A673 (cell line): ENCODE results near the gene UBE4B. TPM values are rescaled to one million over a fixed set of nuclear protein-coding genes. Genes with fewer than 3 reads are reported as not detected.

ENCODE experiments used
- BruUV-seq: library from RNA; stranded (reverse); fragments of 400-500 nt; replicated peaks from 2 replicates; lab custom pipeline; 2021; lab: Mats Ljungman, UMichigan
- CTCF ChIA-PET: fragments of 300-600 bp; sonication (Branson Sonifier 250); formaldehyde crosslinking; loops from one replicate; lab custom pipeline; 2022; ENCODE audit warnings: antibody characterized with exemption; lab: Charles Lee
- POLR2A ChIA-PET: fragments of 300-600 bp; sonication (Branson Sonifier 250); formaldehyde crosslinking; loops from one replicate; lab custom pipeline; 2022; ENCODE audit warnings: antibody characterized with exemption; ENCODE audit not compliant: low non-redundant PET; lab: Charles Lee
- DNase-seq: peaks from one replicate; pipeline ENCODE4 v3.0.0-alpha.2; 2015; ENCODE audit warnings: low spot score
- H3K27ac ChIP-seq: fragments of 200-600 bp; sonication (generic); 2 replicates; pipeline ENCODE4 v1.5.1; 2016; ENCODE audit warnings: mixed run types, low read depth, mild to moderate bottlenecking, mixed read lengths, antibody characterized with exemption, low read length; ENCODE audit not compliant: poor library complexity, severe bottlenecking
- H3K27me3 ChIP-seq: fragments of 200-600 bp; sonication (generic); replicated peaks from 2 replicates; pipeline ENCODE4 v1.6.1; 2017; ENCODE audit warnings: mixed run types, low read depth, mild to moderate bottlenecking, mixed read lengths, antibody characterized with exemption, low read length; ENCODE audit not compliant: insufficient read depth, poor library complexity
- H3K36me3 ChIP-seq: fragments of 200-600 bp; sonication (generic); 2 replicates; pipeline ENCODE4 v1.6.1; 2016; ENCODE audit warnings: mixed run types, mild to moderate bottlenecking, mixed read lengths, antibody characterized with exemption, low read length; ENCODE audit not compliant: insufficient read depth, poor library complexity, severe bottlenecking
- H3K4me1 ChIP-seq: fragments of 200-600 bp; sonication (generic); 2 replicates; pipeline ENCODE4 v1.6.1; 2017; ENCODE audit warnings: mixed run types, mild to moderate bottlenecking, mixed read lengths, antibody characterized with exemption, low read length; ENCODE audit not compliant: insufficient read depth, poor library complexity, severe bottlenecking
- H3K4me3 ChIP-seq: fragments of 200-600 bp; sonication (generic); 2 replicates; pipeline ENCODE4 v1.5.1; 2016; ENCODE audit warnings: low read depth, mixed run types, mild to moderate bottlenecking, mixed read lengths, low read length; ENCODE audit not compliant: poor library complexity, severe bottlenecking
- H3K9me3 ChIP-seq: fragments of 200-600 bp; sonication (generic); 2 replicates; pipeline ENCODE4 v1.6.1; 2016; ENCODE audit warnings: mixed run types, low read depth, mild to moderate bottlenecking, mixed read lengths, antibody characterized with exemption, low read length; ENCODE audit not compliant: poor library complexity, severe bottlenecking
- EZH2 ChIP-seq: fragments of 200-600 bp; sonication (generic); IDR thresholded peaks from 2 replicates; pipeline ENCODE4 v1.6.1; 2017; ENCODE audit warnings: borderline replicate concordance, low read depth, mild to moderate bottlenecking, mixed read lengths, antibody characterized with exemption, low read length; ENCODE audit not compliant: poor library complexity, severe bottlenecking
- intact Hi-C: fragments of 100-400 bp; cut with micrococcal nuclease; formaldehyde crosslinking; loops from one replicate; pipeline ENCODE4 v1.10.0; 2022; ENCODE audit not compliant: unreplicated experiment
- total RNA-seq: library from RNA; stranded (reverse); gene quantifications from 2 replicates; pipeline ENCODE4 v1.2.3, GENCODE V29; 2021
- TF ChIP-seq, protein P1 (sequence below): fragments of 300-800, 200-600 bp; sonication (generic); conservative IDR thresholded peaks from 2 replicates; pipeline ENCODE4 v1.5.1; 2017; ENCODE audit warnings: low read depth, mild to moderate bottlenecking, antibody characterized with exemption, low read length, moderate library complexity, mixed read lengths

Gene UBE4B
- total RNA-seq, 1 experiment from 2014 or later, result 58.0 TPM

DNA sequence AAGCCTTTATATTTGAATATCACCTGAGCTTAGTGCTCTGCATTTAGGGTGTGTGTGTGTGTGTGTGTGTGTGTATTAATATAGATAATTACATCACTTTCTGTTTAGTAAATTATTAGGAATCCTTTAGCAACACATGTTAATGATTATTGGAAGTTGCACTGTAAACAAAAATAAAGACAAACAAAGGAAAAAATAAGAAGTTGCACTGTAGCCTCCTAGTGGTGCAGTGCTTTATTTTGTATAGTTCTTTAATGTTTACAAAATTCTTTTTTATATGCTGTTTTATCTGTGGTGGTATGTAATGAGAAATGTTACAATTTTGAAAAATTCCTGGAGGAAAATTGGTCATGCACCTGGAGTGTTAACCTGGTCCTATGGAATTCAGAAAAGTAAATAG, 69.2 kb downstream of the UBE4B start:
- CTCF ChIA-PET, result interaction anchor here (0.6 kb wide), 1 partner anchor 23 kb away, joined by 3 read pairs; no protein-coding TSS in a partner anchor
- DNase-seq, result no peak
- POLR2A ChIA-PET, result no interaction called here
- no TSS peak for BruUV-seq
- H3K4me1 ChIP-seq, result no peaks in the 10 kb centered on the region
- intact Hi-C loops, result no loop called here
- H3K27me3 ChIP-seq, result no peaks in the 10 kb centered on the region
- no peak overlapping the region for H3K4me3 ChIP-seq
- TF ChIP-seq, protein P1, sequence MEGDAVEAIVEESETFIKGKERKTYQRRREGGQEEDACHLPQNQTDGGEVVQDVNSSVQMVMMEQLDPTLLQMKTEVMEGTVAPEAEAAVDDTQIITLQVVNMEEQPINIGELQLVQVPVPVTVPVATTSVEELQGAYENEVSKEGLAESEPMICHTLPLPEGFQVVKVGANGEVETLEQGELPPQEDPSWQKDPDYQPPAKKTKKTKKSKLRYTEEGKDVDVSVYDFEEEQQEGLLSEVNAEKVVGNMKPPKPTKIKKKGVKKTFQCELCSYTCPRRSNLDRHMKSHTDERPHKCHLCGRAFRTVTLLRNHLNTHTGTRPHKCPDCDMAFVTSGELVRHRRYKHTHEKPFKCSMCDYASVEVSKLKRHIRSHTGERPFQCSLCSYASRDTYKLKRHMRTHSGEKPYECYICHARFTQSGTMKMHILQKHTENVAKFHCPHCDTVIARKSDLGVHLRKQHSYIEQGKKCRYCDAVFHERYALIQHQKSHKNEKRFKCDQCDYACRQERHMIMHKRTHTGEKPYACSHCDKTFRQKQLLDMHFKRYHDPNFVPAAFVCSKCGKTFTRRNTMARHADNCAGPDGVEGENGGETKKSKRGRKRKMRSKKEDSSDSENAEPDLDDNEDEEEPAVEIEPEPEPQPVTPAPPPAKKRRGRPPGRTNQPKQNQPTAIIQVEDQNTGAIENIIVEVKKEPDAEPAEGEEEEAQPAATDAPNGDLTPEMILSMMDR, result no peak; the same call in 1 of the 2 replicates
- TF ChIP-seq EZH2, result no peak
- H3K27ac ChIP-seq, result no peak overlapping the region
- peaks cover 46% of the 10 kb centered on the region for H3K36me3 ChIP-seq
- no peaks in the 10 kb centered on the region for H3K9me3 ChIP-seq

DNA sequence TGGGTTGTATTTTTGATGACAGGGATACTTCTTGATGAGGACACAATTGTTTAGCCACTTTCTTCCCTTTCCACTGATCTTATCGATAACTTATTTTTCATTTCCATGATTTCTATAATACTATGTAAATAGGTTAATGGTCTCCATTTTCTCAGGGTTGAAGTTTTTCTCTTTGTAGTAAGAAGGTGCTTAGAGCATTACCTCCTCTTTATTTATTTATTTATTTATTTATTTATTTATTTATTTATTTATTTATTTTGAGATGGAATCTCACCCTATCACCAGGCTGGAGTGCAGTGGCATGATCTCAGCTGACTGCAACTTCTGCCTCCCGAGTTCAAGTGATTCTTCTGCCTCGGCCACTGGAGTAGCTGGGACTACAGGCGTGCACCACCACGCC, 70.4 kb downstream of the UBE4B start:
- H3K4me1 ChIP-seq, result peaks cover 7% of the 10 kb centered on the region
- H3K27ac ChIP-seq, result no peak overlapping the region
- no TSS peak for BruUV-seq
- intact Hi-C loops, result no loop called here
- TF ChIP-seq, protein P1, result no peak
- TF ChIP-seq EZH2, result no peak
- H3K36me3 ChIP-seq, result peaks cover 46% of the 10 kb centered on the region
- no peak overlapping the region for H3K4me3 ChIP-seq
- ChIA-PET CTCF (no interaction called here), POLR2A (no interaction called here)
- no peaks in the 10 kb centered on the region for H3K27me3 ChIP-seq
- DNase-seq, result no peak
- H3K9me3 ChIP-seq, result no peaks in the 10 kb centered on the region

DNA sequence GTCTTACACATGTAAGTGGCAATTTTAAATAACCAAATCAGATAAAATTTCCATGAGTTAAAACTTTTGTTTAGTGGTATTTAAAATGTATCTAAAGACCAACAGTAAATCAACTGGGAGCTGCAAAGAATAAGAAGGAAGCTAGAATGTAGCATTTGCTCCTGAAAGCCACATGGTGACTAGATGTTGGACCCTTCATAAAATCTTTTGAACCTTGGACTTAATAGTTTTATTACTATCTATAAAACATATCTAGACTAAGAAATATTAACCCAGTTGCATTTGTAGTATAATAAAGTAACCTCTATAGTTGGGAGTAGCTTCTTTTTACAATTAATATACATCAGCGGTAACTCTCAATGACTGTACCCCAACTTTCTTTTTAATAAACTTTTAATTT, 72.1 kb downstream of the UBE4B start:
- H3K9me3 ChIP-seq, result no peaks in the 10 kb centered on the region
- H3K36me3 ChIP-seq, result peaks cover 46% of the 10 kb centered on the region
- H3K4me1 ChIP-seq, result peaks cover 11% of the 10 kb centered on the region
- no peak overlapping the region for H3K27ac ChIP-seq
- TF ChIP-seq, protein P1, result no peak
- TF ChIP-seq EZH2, result no peak
- no TSS peak for BruUV-seq
- ChIA-PET POLR2A (no interaction called here), CTCF (no interaction called here)
- DNase-seq, result no peak
- intact Hi-C loops, result no loop called here
- no peaks in the 10 kb centered on the region for H3K27me3 ChIP-seq
- H3K4me3 ChIP-seq, result no peak overlapping the region
